H1 (cell line): ENCODE results near the gene TIMM22. TPM values are rescaled to one million over a fixed set of nuclear protein-coding genes. Genes with fewer than 3 reads are reported as not detected.

Experiments used
- CTCF ChIA-PET: fragments of 300-600 bp; sonication (Branson Sonifier 250); formaldehyde crosslinking; loops from one replicate; lab custom pipeline; 2021; ENCODE audit not compliant: partially characterized antibody; lab: Charles Lee
- POLR2A ChIA-PET: fragments of 300-600 bp; sonication (Branson Sonifier 250); formaldehyde crosslinking; loops from one replicate; lab custom pipeline; 2021; ENCODE audit warnings: inconsistent platforms; ENCODE audit not compliant: partially characterized antibody; lab: Charles Lee
- DNase-seq, 2 experiments: peaks; one replicate each; pipeline versions ENCODE4 v3.0.0 to v3.0.0-alpha.2; 2010 to 2022; ENCODE audit warnings: low spot score in 2 of 2, low read depth in 1 of 2, mixed read lengths in 1 of 2
- FAIRE-seq: peaks from 2 replicates; lab custom pipeline; 2011; peaks lifted over from hg19 to GRCh38; lab: Jason Lieb, UNC
- H2AFZ ChIP-seq: 2 replicates; pipeline ENCODE4 v1.8.1; 2012; ENCODE audit warnings: low read length, inconsistent platforms
- H2AK5ac ChIP-seq: 2 replicates; pipeline ENCODE4 v1.6.1; 2013; ENCODE audit warnings: low read depth, low read length
- H2BK120ac ChIP-seq: replicated peaks from 2 replicates; pipeline ENCODE3; 2013; ENCODE audit warnings: low read depth, low read length, inconsistent platforms
- H2BK12ac ChIP-seq: 2 replicates; pipeline ENCODE4 v1.6.1; 2013; ENCODE audit warnings: low read depth, low read length
- H2BK15ac ChIP-seq: 2 replicates; pipeline ENCODE4 v1.6.1; 2013; ENCODE audit warnings: low read length
- H2BK20ac ChIP-seq: 2 replicates; pipeline ENCODE4 v1.6.1; 2013; ENCODE audit warnings: low read length
- H2BK5ac ChIP-seq: 2 replicates; pipeline ENCODE4 v1.6.1; 2013; ENCODE audit warnings: low read depth, low read length
- H3K14ac ChIP-seq: 2 replicates; pipeline ENCODE4 v1.6.1; 2013; ENCODE audit warnings: inconsistent platforms; ENCODE audit not compliant: insufficient read length
- H3K18ac ChIP-seq: 2 replicates; pipeline ENCODE4 v1.6.1; 2013; ENCODE audit warnings: low read length; ENCODE audit errors: extremely low read depth
- H3K23ac ChIP-seq: 2 replicates; pipeline ENCODE4 v1.6.1; 2013; ENCODE audit warnings: inconsistent platforms; ENCODE audit not compliant: insufficient read length
- H3K23me2 ChIP-seq: 2 replicates; pipeline ENCODE4 v1.6.1; 2013; ENCODE audit warnings: low read depth, low read length
- H3K27ac ChIP-seq: 2 replicates; pipeline ENCODE4 v1.6.1; 2011; ENCODE audit warnings: low read depth, low read length, inconsistent platforms
- H3K27me3 ChIP-seq, 4 experiments: replicated peaks in 1 of 4; 1 replicate in 1 of 4; 2 replicates in 3 of 4; pipeline versions ENCODE4 v1.6.1 to v1.8.1; 2011 to 2013; ENCODE audit warnings: low read length in 3 of 4, mild to moderate bottlenecking in 3 of 4, inconsistent platforms in 2 of 4, mixed read lengths in 2 of 4, moderate library complexity in 1 of 4; ENCODE audit not compliant: control insufficient read depth in 3 of 4, insufficient read depth in 3 of 4; ENCODE audit errors: extremely low read depth in 1 of 4
- H3K36me3 ChIP-seq, 4 experiments: 2 replicates each; pipeline versions ENCODE4 v1.6.1 to v1.8.1; 2011 to 2013; ENCODE audit warnings: mild to moderate bottlenecking in 4 of 4, low read length in 3 of 4, moderate library complexity in 2 of 4, control low read depth in 1 of 4, inconsistent platforms in 1 of 4; ENCODE audit not compliant: insufficient read depth in 4 of 4, control insufficient read depth in 2 of 4
- H3K4ac ChIP-seq: replicated peaks from 2 replicates; pipeline ENCODE3; 2013; ENCODE audit warnings: low read length, low read depth, mixed read lengths, inconsistent platforms; ENCODE audit not compliant: insufficient read length
- H3K4me1 ChIP-seq, 4 experiments: replicated peaks in 1 of 4; 1 replicate in 1 of 4; 2 replicates in 3 of 4; pipeline versions ENCODE4 v1.6.1 to v1.8.1; 2011 to 2013; ENCODE audit warnings: low read length in 3 of 4, inconsistent platforms in 2 of 4, mixed read lengths in 1 of 4; ENCODE audit not compliant: insufficient read depth in 4 of 4, control insufficient read depth in 3 of 4
- H3K4me2 ChIP-seq, 2 experiments: 2 replicates each; pipeline versions ENCODE4 v1.6.1 to v1.8.1; 2011 to 2013; ENCODE audit warnings: low read depth in 2 of 2, low read length in 2 of 2, control low read depth in 1 of 2, inconsistent platforms in 1 of 2, mild to moderate bottlenecking in 1 of 2; ENCODE audit not compliant: insufficient read depth in 1 of 2
- H3K4me3 ChIP-seq, 4 experiments: fragments of 200-600, 300-600 bp in 1 of 4; sonication (generic), shearing (Covaris generic), sonication (Bioruptor Twin) in 1 of 4; 2 replicates each; pipeline versions ENCODE4 v1.5.1 to v1.8.1; 2011 to 2016; ENCODE audit warnings: low read length in 4 of 4, low read depth in 3 of 4, control low read depth in 2 of 4, inconsistent platforms in 2 of 4, mild to moderate bottlenecking in 2 of 4, mixed read lengths in 1 of 4, moderate library complexity in 1 of 4; ENCODE audit not compliant: insufficient read depth in 2 of 4; ENCODE audit errors: extremely low read depth in 1 of 4
- H3K56ac ChIP-seq: replicated peaks from 2 replicates; pipeline ENCODE3; 2013; ENCODE audit warnings: low read depth, mild to moderate bottlenecking, mixed read lengths, low read length, inconsistent platforms; ENCODE audit not compliant: insufficient read length
- H3K79me1 ChIP-seq: 2 replicates; pipeline ENCODE4 v1.6.1; 2013; ENCODE audit warnings: low read depth, low read length, control low read depth
- H3K79me2 ChIP-seq, 2 experiments: 2 replicates each; pipeline versions ENCODE4 v1.6.1 to v1.8.1; 2012 to 2013; ENCODE audit warnings: low read length in 2 of 2, mild to moderate bottlenecking in 2 of 2, inconsistent platforms in 1 of 2; ENCODE audit not compliant: insufficient read depth in 2 of 2, control insufficient read depth in 1 of 2
- H3K9ac ChIP-seq, 4 experiments: replicated peaks in 1 of 4; 1 replicate in 1 of 4; 2 replicates in 3 of 4; pipeline versions ENCODE4 v1.6.1 to v1.8.1; 2011 to 2013; ENCODE audit warnings: low read depth in 3 of 4, low read length in 3 of 4, control low read depth in 2 of 4, mild to moderate bottlenecking in 2 of 4, moderate library complexity in 2 of 4, inconsistent platforms in 1 of 4; ENCODE audit errors: extremely low read depth in 1 of 4
- H3K9me3 ChIP-seq, 2 experiments: 2 replicates each; pipeline versions ENCODE4 v1.6.1 to v1.8.1; 2012 to 2013; ENCODE audit warnings: mild to moderate bottlenecking in 2 of 2, moderate library complexity in 2 of 2, control low read depth in 1 of 2, inconsistent platforms in 1 of 2, low read depth in 1 of 2, low read length in 1 of 2, mixed read lengths in 1 of 2; ENCODE audit not compliant: insufficient read depth in 2 of 2
- H4K20me1 ChIP-seq, 2 experiments: replicated peaks in 1 of 2; 2 replicates each; pipeline versions ENCODE3 to v1.8.1; 2011 to 2013; ENCODE audit warnings: inconsistent platforms in 2 of 2, low read length in 2 of 2, mild to moderate bottlenecking in 1 of 2; ENCODE audit not compliant: insufficient read depth in 2 of 2, control insufficient read depth in 1 of 2
- H4K5ac ChIP-seq: 2 replicates; pipeline ENCODE4 v1.6.1; 2013; ENCODE audit warnings: low read length, low read depth, mixed read lengths, inconsistent platforms; ENCODE audit not compliant: insufficient read length
- H4K8ac ChIP-seq: 2 replicates; pipeline ENCODE4 v1.8.0; 2013; ENCODE audit warnings: mild to moderate bottlenecking, moderate library complexity, low read length, inconsistent platforms; ENCODE audit not compliant: insufficient read depth; ENCODE audit errors: extremely low read depth
- H4K91ac ChIP-seq: replicated peaks from 2 replicates; pipeline ENCODE3; 2013; ENCODE audit warnings: low read length, mixed read lengths, inconsistent platforms; ENCODE audit not compliant: insufficient read length
- BRCA1 ChIP-seq: IDR thresholded peaks from 2 replicates; pipeline ENCODE4 v1.6.1; 2012; ENCODE audit warnings: low read depth, low read length, improper control_type of control experiment
- EP300 ChIP-seq, 2 experiments: IDR thresholded peaks; 1 replicate in 1 of 2; 2 replicates in 1 of 2; pipeline ENCODE4 v1.6.1; 2011 to 2012; ENCODE audit warnings: low read depth in 2 of 2, low read length in 2 of 2, mild to moderate bottlenecking in 2 of 2, borderline replicate concordance in 1 of 2, inconsistent platforms in 1 of 2, moderate library complexity in 1 of 2
- EZH2 ChIP-seq: fragments of 200-600 bp; sonication (generic); IDR thresholded peaks from 2 replicates; pipeline ENCODE4 v1.7.1; 2012; ENCODE audit warnings: low read depth, mild to moderate bottlenecking, moderate library complexity, low read length, inconsistent platforms; ENCODE audit not compliant: severe bottlenecking
- HDAC6 ChIP-seq: IDR thresholded peaks from one replicate; pipeline ENCODE4 v1.7.1; 2012; ENCODE audit warnings: low read depth, mild to moderate bottlenecking, inconsistent platforms, low read length, moderate library complexity
- KDM1A ChIP-seq: fragments of 200-600, 300-600 bp; sonication (generic); IDR thresholded peaks from 2 replicates; pipeline ENCODE4 v1.7.1; 2016; ENCODE audit warnings: mild to moderate bottlenecking, low read length, borderline replicate concordance
- MAFK ChIP-seq: IDR thresholded peaks from 2 replicates; pipeline ENCODE4 v1.6.1; 2012; ENCODE audit warnings: low read depth, mild to moderate bottlenecking, improper control_type of control experiment, low read length
- POLR2AphosphoS5 ChIP-seq: IDR thresholded peaks from 2 replicates; pipeline ENCODE4 v1.6.1; 2011; ENCODE audit warnings: low read depth, low read length
- POU5F1 ChIP-seq: IDR thresholded peaks from 2 replicates; pipeline ENCODE4 v1.6.1; 2011; ENCODE audit warnings: low read depth, mild to moderate bottlenecking, low read length, moderate library complexity
- SP1 ChIP-seq: IDR thresholded peaks from 2 replicates; pipeline ENCODE4 v1.6.1; 2011; ENCODE audit warnings: low read depth, low read length
- SP4 ChIP-seq: IDR thresholded peaks from 2 replicates; pipeline ENCODE4 v1.6.1; 2012; ENCODE audit warnings: low read length, inconsistent platforms
- USF2 ChIP-seq: IDR thresholded peaks from 2 replicates; pipeline ENCODE4 v1.6.1; 2011; ENCODE audit warnings: low read length, improper control_type of control experiment
- WGBS, 2 experiments: shearing (Covaris generic) in 1 of 2; methylation state at CpG; one replicate each; pipeline versions ENCODE4 v1.1.6 to v1.1.7; 2013 to 2015; ENCODE audit warnings: low lambda C conversion rate in 2 of 2, mixed read lengths in 2 of 2, inconsistent platforms in 1 of 2, low coverage in 1 of 2, missing lambda C conversion rate in 1 of 2; ENCODE audit not compliant: insufficient replicate concordance in 2 of 2, insufficient coverage in 1 of 2, insufficient read length in 1 of 2; ENCODE audit errors: extremely low coverage in 1 of 2, missing lambda C conversion rate in 1 of 2; 5-methylcytosine and 5-hydroxymethylcytosine counted together
- polyA plus RNA-seq, 7 experiments: library from polyadenylated mRNA; depleted of rRNA in 3 of 7; stranded (reverse) in 5 of 7; unstranded in 2 of 7; fragments of >200 nt in 5 of 7; fragments of 200-250 nt in 2 of 7; gene quantifications; 1 replicate in 5 of 7; 2 replicates in 1 of 7; 4 replicates in 1 of 7; pipeline versions ENCODE4 v1.2.1 to v1.2.3, GENCODE V29; 2011 to 2013; ENCODE audit warnings: missing spikeins in 2 of 7, mixed read lengths in 2 of 7
- total RNA-seq: library from RNA; stranded (reverse); fragmentation: NEBNext Ultra II Directional; extraction: Animal tissue kit (Norgen Biotek cat#: 25700); gene quantifications from 2 replicates; pipeline ENCODE4 v1.2.1, GENCODE V29; 2021

Gene TIMM22
- total and polyA plus RNA-seq, 2 of the 8 experiments (the other 6 are each of a cell fraction or from before 2014, with no cell fraction given): 13.8 to 17.4 TPM

- Histone ChIP-seq H3K9me3 (no peaks in the 10 kb centered on the region), H2BK120ac (no peak overlapping the region), H2AK5ac (0 out of 2 replicates have a peak overlapping the region, but pooled peaks have one; percentile 39), H2BK12ac (no peak overlapping the region), H3K4me3 (no peak overlapping the region), H3K23me2 (no peaks in the 10 kb centered on the region), H4K20me1 (peaks cover 4 to 6% of the 10 kb centered on the region in 2 experiments), H2BK5ac (no peak overlapping the region), H3K23ac (no peak overlapping the region), H4K5ac (no peak overlapping the region), H2BK15ac (0 out of 2 replicates have a peak overlapping the region, but pooled peaks have one; percentile 88)
- POLR2A ChIA-PET: interaction anchor here (1.7 to 1.8 kb wide), 2 partner anchors 8 to 15 kb away, joined by 4 to 6 read pairs; no protein-coding TSS in a partner anchor
- DNase-seq: no peak
- TF ChIP-seq SP1: no peak
- TF ChIP-seq USF2: no peak
- no peak for TF ChIP-seq KDM1A
- TF ChIP-seq HDAC6: no peak
- TF ChIP-seq MAFK: no peak
- no peak for TF ChIP-seq BRCA1
- no peak for TF ChIP-seq EP300 (IDR thresholded peaks at IDR 0.05; ENCODE audit: borderline replicate concordance in 1 of 2, low read depth in 2 of 2, low read length in 2 of 2)
- no peak for TF ChIP-seq SP4
- no peak for TF ChIP-seq EZH2
- no peak for TF ChIP-seq POLR2AphosphoS5
- TF ChIP-seq POU5F1: no peak
- TF ChIP-seq, all 59 proteins: peak for 0
- Histone ChIP-seq H2AFZ (no peak overlapping the region), H4K8ac (0 out of 2 replicates have a peak overlapping the region, but pooled peaks have one; percentile 71), H3K56ac (no peak overlapping the region), H3K14ac (no peak overlapping the region), H3K27me3 (no peaks in the 10 kb centered on the region), H3K18ac (no peak overlapping the region; the same call in 1 of the 2 replicates), H3K4me2 (no peak overlapping the region), H2BK20ac (no peak overlapping the region), H4K91ac (no peak overlapping the region), H3K9ac (no peak overlapping the region), H3K27ac (no peak overlapping the region), H3K79me1 (peaks cover 9% of the 10 kb centered on the region), H3K79me2 (peaks cover 7 to 71% of the 10 kb centered on the region in 2 experiments), H3K4ac (no peak overlapping the region), H3K36me3 (no peaks in the 10 kb centered on the region), H3K4me1 (peaks cover 4 to 11% (median 9%) of the 10 kb centered on the region in 4 experiments)
- CTCF ChIA-PET: interaction anchor here (0.9 to 4.4 kb wide), 9 partner anchors 8 to 163 kb away, joined by 3 to 20 read pairs (median 4); no protein-coding TSS in a partner anchor
- no peak for FAIRE-seq
- 92% methylated on average over 20 of the region's 20 CpGs; no CpG with 5 or more reads in 1 of the 2 experiments for WGBS, 2 experiments
Measured at GRCh38 chr17:957856-958421, 39.0 kb upstream of the TIMM22 start.
